HL-60/S4 (cell line): ENCODE measurements around the gene ATP5F1B.
"Not testable (repeated sequence)": the region's sequence is repeated elsewhere in the genome, so short reads cannot be mapped to it uniquely, and the experiment has no call there.

Experiments
- in situ Hi-C: fragments of 300-500 bp; cut with MboI; formaldehyde crosslinking; loops from 2 replicates; pipeline ENCODE4 v1.14.3; 2022; ENCODE audit warnings: low sequenced_read_pairs

Gene ATP5F1B

DNA sequence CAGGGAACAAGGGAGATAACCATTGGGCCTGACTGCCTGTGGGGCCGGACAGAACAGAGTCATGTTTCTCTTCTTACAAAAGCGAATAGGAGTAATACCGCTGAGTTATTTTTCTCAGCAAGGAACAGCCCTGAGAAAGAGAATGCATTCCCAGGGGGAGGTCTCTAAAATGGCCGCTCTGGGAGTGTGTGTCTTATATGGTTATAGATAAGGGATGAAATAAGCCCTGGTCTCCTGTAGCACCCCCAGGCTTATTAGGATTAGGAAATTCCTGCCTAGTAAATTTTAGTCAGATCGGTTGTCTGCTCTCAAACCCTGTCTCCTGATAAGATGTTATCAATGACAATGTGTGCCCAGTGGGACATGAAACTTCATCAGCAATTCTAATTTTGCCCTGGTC lies 8.0 kb upstream of the ATP5F1B start:
- in situ Hi-C loops: not testable (repeated sequence)

DNA sequence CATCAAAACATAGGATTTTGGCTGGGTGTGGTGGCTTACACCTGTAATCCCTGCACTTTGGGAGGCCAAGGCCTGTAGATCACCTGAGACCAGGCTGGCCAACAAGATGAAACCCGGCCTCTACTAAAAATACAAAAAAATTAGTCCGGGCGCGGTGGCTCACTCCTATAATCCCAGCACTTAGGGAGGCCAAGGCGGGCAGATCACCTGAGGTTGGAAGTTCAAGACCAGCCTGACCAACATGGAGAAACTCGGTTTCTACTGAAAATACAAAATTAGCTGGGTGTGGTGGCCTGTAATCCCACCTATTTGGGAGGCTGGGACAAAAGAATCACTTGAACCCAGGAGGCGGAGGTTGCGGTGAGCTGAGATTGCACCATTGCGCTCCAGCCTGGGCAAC lies 2.2 kb upstream of the ATP5F1B start:
- in situ Hi-C loops: not testable (repeated sequence)

DNA sequence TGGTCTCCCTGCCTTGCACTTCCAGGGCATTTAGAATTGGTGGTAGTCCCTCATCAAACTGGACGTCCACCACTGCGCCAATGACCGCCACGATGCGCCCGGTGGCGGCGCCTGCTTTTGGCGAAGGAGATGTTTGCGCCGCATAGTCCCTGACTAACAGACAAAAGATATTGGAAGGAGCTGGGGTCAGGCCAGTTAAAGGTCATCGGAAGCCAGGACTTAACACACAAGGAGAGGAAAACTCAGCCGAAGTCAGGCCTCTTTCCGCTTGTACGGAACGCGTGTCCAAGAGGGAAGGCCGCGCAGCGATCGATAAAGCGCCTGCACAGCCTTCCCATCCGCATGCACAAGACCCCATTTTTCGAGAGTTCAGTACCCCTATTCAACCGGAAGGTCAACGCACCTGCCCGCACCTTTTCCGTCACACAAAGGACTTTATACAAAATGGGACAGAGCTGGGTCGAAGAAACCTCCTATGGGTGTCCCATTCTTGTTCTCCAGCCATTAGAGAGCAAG lies 525 bp downstream of the ATP5F1B start:
- in situ Hi-C loops: no loop called here

DNA sequence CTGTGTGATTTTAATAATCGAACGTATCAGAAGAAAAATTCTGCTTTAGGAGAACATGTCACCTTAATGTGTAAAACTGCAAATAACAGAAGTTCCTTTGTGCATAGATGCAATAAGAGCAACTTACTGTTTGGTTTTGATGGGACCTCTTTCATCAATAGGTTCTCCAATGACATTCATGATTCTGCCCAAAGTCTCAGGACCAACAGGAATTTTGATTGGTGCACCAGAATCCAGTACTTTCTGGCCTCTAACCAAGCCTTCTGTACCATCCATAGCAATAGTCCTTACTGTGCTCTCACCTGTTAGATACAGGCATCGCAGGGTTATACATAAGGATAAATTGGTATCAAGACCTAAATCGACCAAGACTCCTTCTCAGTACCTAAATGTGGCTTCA lies 1.1 kb downstream of the ATP5F1B start:
- in situ Hi-C loops: no loop called here

DNA sequence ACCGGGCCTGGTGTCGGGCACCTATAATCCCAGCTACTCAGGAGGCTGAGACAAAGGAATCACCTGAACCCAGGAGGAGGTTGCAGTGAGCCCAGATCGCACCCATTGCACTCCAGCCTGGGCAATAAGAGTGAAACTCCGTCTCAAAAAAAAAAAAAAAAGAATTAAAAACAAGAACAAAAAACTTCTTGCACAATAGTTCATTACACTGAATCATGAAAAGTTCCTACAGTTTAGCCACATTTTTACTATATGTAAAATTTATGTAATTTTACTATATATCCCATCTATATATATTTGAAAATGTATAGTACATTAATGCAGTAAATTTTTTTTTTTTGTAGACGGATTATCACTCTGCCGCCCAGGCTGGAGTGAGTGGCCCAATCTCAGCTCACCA lies 4.6 kb downstream of the ATP5F1B start:
- in situ Hi-C loops: no loop called here

DNA sequence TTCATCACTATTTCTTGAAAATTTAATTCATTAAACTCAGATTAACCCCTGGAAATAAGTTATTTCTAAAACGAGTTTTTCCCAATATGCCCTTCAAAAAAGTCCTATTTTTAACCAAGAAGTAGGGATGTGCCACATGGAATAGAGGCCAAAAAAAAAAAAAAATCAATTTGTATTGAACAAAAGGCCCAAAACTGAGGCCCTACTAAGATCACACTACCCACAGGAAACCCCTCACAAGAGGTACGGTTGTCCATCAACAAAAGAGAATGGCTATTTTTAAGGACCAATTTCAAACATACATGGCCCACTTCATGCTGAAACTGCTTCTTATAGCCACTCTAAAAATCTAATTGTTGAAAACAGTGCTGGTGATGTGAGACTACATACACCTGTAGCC lies 8.2 kb downstream of the ATP5F1B start:
- in situ Hi-C loops: no loop called here

DNA sequence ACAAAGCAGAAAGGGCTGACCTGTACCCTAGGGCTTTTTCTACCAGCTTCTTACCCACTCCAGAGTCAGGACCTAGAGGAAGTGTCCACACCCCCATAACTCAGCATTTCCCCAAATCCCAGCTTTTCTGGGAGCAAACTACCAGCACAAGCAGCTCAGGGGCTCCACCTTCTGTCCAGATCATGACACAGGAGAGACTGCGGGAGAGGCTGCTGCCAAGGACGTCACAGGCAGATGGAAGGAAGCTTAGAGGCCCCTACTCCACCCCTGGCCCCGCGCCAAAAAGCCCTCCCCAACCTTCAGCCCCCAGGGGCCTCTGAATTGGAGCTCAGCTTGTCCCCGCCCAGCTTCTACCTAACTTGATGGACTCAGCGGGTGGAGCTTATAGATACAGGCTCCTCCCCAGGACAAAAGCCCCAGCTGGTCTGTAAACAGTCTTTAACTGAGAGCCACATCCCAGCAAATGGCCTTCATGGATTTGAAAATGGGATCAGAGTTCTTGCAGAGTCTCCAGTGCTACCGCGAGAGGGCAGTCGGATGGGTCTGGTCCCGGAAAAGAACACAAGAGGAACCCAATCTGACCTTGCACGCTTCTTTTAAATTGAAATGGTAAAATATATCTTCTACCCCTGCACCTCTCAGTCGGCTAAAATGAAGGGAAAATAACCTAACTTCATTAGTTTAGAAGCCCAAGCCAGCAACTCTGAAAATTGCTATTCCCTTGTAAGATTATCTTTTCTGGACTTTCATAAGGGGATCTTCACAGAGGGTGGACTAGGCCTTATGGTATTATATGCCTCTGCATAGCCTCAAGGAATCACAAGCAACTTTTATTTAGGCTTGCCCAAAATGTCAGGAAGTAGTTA lies 8.9 kb downstream of the ATP5F1B start:
- in situ Hi-C loops: no loop called here

DNA sequence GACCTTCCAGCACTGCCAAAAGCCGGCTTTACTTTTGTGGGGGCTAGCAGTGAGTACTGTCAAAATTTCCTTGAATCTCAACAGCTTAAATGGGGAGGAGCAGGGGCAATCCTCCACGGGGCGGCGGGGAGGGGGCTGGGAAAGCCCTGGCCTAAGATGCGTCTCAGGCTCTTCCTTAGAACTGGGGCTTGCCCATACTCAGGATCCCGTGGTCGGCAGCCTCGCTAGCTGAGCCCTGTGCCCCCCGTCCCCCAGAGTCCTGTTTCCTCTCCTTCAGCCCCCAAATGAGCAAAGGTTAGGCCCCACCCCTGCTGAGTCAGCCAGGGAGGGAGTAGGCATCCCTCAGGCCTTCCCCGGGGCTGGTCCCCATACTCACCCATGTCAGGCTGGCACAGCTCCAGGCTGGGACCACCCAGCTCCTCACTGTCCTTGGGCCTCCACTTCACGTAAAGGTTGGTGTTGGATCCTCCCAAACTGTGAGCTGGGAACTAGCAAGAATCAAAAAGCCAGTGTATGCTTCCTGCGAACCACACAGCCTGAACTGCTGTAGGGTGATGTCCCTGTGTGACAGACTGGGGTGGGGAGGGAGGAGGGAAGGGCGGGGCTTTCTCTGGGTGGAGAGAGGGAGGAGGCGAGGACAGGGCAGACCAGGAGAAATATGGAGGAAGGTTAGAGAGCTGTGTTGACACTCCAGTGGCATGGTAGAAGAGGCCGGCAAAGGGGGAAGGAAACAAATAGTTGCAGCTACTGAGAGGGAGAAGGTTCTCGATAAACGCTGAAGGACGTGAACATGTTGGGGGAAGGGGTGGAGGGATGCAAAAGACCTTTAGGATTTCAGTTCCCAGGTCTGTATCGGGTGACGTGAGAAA lies 9.7 kb downstream of the ATP5F1B start:
- in situ Hi-C loops: no loop called here

DNA sequence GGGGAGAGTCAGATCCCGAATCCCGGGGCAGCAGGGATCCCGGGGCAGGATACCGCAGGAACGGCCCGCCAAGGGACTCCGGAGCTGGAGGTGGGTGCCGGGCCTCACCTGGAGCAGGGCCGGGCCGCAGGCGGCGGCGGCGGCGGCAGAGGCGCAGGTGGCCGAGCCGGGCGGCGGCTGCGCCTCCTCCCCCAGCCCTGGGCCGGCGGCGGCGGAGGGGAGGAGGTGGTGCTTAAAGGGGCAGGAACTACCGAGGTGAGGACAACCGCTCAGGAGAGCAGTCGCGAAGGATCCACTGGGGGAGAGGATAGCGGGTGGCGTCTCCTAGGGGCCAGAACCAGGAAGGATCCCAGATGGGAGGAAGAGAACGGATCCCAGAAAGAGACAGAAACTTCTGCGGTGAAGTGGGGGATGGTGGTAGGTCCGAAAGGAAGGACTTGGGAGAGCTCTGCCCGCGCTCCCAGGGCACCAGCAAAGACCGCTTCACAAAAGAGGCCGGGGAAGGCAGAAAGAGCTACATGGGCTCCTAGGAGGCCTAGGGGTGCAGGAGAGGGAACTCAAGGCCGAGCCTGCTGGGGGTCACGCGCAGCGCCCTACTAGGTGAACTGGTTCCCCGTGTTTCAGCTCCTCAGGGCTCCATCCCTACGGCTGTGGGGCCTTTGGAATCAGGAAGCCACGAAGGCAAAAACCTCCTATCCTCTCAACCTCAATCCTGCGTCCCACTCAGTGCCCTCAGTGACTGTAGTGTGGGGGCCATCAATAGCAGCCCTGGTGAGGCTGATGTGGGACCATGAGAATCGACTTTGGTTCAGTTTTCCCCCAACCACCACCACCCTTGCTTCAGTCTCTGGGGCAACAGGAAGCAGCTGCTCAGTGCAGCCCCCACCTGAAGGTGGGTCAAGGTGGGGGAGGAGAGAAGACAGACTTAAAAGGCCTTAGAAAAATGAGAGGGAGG lies 10.7 kb downstream of the ATP5F1B start:
- in situ Hi-C loops: no loop called here

DNA sequence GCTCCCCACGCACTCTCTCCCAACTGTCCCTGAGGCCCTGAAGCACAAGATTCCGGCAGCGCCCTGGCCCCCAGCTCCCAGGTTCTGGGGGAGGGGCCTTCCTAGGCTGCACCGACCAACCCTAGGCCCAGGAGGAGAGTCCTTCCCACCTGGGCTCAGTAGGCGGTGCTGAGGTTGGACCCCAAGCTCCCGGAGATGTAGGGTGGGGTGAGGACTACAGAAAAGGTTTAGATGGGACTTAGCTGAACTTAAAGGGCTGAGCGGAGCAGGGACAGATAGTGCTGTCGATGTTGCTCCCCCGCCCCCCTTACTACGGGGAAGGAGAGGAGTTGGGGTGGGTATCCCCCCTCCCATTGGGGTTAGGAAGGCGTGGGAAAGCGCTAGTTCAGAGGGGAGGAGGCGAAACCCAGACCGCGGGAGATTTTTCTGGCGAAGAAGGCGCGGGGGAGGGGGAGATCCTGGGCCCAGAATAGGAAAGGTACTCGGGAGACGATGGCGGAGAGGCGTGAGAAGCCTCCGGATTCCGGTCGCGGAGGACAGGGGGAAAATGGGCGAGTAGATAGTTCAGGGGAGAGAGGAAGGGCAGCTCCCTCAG lies 11.4 kb downstream of the ATP5F1B start:
- in situ Hi-C loops: no loop called here

DNA sequence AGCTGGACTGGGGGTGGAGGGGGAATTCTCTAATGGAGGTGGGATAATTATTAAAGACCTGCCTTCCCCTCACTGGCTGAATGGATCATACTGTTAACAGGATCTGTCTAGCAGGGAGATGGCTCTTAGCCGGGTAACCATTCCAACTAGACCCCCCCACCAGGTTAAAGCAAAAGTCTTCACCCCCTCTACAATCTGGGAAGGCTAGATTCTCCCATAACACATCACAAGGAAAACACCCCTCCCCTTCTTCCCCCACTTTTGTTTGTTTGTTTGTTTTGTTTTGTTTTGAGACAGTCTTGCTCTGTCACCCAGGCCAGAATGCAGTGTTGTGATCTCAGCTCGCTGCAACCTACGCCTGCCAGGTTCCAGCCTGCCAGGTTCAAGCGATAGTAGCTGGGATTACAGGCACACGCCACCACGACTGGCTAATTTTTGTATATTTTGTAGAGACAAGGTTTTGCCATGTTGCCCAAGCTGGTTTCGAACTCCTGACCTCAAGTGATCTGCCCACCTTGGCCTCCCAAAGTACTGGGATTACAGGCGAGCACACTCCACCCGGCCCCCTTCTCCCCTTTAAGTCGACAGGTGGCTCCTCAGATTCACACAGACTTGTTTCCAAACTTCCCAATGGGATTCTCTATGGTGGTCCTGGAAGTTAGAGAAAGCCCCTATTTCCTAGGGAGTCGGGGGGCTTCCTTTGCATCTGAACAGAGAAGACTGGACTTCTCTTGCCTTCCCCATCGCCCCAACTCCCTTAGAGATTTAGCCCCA lies 12.1 kb downstream of the ATP5F1B start:
- in situ Hi-C loops: no loop called here

DNA sequence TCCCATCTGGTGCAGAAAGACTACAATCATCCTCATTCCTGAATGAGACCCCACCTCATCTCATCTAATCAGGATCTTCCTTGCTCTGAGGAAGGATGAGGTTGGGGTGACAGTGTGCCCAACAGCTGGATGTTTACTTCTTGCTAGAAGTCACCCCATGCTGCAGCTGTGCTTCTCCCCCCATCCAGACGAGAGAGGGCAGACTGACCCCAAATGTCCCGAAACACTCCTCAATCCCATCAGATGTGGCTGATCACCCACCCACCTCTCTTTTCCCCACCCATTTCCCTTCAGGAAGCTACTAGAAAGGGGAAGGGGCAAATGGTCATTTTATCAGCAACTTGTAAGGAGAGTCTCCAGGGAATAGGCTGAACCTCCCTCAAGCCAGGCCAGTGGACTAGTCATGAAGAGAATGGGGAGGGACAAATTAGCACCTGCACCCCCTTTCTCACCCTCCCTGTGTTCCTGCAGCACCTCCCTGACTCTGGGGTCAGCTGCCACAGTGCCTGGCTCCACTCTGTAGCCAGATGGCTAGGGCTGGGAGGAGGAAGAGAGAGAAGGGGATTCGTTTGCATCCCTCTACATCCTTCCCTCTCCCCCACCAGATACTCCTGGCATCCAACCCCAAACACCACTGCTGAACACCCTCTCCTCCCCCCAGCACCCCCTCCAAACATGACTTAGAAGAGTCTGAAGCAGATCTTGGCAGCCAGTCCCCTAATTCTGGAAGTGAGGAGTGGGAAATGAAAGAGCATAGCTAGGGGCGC lies 12.9 kb downstream of the ATP5F1B start:
- in situ Hi-C loops: no loop called here

DNA sequence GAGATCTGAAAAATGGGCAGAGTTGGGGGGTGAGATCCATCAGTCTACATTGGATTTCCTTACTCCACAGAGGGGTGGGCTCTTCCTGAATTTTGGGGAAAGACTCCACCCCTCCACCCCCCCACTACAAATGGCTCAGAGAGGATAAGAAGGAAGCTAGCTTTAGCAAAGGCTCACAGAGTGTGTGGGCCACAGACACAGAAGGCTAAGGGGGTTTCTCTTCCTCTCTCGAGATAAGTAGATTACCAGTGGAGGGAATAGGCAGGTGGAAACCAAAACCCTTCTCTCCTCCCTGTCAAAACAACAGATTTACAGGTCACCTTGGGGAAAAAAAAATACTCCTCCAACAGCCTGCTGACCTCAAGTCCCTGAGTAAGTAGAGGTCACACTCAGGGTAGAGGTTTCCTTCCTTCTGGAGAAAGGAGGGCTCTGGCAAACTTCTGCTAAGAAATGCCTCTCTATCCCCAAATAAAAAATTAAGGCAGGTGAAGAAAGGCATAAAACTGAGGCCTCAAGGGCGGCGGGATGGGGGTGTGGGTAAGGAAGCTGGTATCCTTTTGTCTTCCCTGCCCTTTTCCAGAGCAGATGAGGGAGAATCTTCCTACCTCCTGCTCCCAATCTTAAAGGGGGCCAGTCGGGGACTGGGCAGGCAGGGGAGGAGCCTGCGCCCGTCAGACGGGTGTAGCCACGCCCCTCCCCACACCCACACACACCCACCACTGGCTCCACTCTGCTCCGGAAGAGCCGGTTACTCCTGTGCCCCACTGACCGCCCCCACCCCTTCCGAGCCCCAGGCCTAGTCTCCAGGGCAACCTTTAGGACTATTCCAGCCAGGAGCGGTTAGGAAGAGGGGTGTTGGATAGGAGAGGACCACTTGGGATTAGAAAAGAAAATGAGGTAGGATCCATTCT lies 13.7 kb downstream of the ATP5F1B start:
- in situ Hi-C loops: no loop called here

DNA sequence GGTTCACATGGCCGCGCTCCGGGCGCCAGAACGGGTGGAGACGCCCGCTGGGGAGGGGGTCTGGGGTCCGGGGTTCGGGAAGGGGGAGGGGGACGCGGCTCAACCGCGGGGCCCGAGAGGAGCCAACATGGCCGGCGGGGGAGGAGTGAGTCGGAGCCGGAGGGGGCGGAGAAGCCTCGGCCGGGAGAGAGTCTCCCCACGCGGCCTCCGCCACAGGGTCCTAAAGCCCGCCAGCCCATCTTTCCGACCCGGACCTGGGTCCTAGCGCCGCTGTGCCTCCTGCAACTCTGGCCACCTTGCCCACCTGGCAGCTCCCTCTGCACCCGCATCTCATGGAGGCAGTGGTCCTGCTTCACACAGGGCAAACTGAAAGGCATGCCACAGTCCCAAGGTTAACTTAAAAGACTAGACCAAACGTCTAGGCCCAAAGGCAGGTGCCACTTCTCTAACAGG lies 15.6 kb downstream of the ATP5F1B start, which contains the start of gene BAZ2A:
BAZ2A (minus strand) TSS at position 147 of the 453 bp plus-strand sequence. CDS start 12,796 bp downstream, outside the sequence.
- in situ Hi-C loops: no loop called here

DNA sequence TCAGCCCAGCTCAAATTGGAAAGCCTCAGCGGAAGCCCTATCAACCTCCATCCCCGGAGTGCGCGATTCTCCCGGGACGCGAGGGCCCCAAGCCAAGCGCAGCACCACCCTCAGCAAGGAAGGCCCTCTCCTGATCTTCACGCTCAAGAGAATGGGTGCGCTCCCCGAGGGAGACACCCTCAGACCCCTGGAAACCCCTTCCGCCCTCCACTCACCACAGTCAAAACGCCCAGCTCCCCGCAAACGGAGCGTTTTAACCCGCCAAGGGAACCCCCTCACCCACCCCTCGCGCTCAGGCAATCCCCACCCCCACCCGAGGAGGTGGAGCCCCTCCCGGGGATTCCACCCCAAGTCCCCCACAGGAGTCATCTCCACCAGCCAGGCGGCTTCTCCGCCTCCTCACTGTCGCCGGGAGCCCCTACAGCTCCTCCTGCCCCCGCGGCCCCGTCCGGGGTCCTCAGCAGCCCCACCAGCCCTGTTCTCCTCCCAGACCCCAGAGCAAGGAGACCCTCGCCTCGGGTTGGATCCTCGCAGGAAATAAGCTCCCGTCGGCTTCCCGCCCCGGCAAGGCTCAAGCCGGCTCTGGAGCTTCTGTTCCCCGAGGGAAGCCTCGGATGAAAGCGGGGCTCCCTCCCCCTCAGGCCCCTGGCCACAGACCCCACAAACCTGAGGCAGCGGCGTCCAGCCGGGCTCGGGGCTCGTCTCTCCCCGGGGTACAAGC lies 16.2 kb downstream of the ATP5F1B start:
- in situ Hi-C loops: no loop called here

DNA sequence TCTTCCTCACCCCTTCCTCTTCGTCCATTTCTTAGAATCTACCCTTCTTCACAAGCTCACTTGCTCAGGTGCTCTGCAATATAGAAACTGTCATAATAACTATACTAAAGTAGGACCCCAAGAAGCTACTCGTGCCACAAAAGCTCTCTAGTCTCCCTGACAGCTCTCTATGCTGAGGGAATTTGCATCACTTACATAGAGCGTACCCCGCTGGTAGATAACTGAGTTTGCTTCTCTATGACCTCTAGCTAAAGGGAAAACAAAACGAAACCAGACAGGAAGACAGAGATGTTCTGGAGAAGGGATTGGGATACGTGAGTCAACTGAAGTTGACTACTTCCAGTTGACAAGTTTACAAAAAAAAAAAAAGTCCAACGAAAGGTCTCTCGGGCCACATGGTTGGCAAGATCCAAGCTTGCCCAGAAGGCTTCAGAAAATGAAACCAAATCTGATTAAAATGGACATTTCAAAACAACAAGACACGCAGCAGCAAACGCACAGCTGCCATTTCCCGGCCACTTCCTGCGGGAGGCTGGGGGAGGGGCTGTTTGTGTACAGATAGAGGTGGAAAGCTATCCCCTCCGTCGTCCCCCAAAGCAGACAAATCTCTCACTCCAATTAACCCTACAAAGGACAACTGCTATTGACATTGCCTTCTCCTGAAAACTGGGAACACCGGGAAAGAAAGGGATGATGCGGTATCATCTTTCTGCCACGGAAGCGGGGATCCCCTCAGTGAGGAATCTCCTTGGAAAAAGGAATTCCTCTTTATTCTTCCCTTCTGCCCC lies 16.9 kb downstream of the ATP5F1B start:
- in situ Hi-C loops: no loop called here
